Hepatocyte (in vitro differentiated cells): Measurements from ENCODE around the gene NGFR.

ENCODE experiments used
- CTCF ChIP-seq: fragments of 200-600 bp; sonication (generic); IDR thresholded peaks from 2 replicates; pipeline ENCODE4 v1.5.1; 2016; ENCODE audit warnings: antibody characterized with exemption, mild to moderate bottlenecking; ENCODE audit not compliant: poor library complexity
- EZH2 ChIP-seq: fragments of 200-600 bp; sonication (generic); IDR thresholded peaks from 2 replicates; pipeline ENCODE4 v1.6.1; 2016; ENCODE audit warnings: antibody characterized with exemption, mild to moderate bottlenecking, borderline replicate concordance

GRCh38 chr17:49510059-49510719, 15.1 kb downstream of the NGFR start:
- no peak for TF ChIP-seq CTCF
- no peak for TF ChIP-seq EZH2
